H9 (cell line): ENCODE measurements around the gene KCTD18. TPM values are rescaled to one million over a fixed set of nuclear protein-coding genes. Genes with fewer than 3 reads are reported as not detected.

Source experiments
- DNase-seq: peaks from one replicate; pipeline ENCODE4 v3.0.0-alpha.2; 2017
- H2AFZ ChIP-seq: one replicate; pipeline ENCODE4 v1.6.1; 2013; ENCODE audit warnings: mild to moderate bottlenecking, low read length, control low read depth, moderate library complexity
- H2AK5ac ChIP-seq: 2 replicates; pipeline ENCODE4 v1.6.1; 2013; ENCODE audit warnings: low read length, control low read depth, mixed read lengths; ENCODE audit not compliant: insufficient read length
- H2BK120ac ChIP-seq: one replicate; pipeline ENCODE4 v1.6.1; 2013; ENCODE audit warnings: low read depth, mild to moderate bottlenecking, low read length, control low read depth, inconsistent platforms; ENCODE audit not compliant: poor library complexity, severe bottlenecking
- H2BK12ac ChIP-seq: 2 replicates; pipeline ENCODE4 v1.6.1; 2013; ENCODE audit warnings: low read length, control low read depth, mixed read lengths, low read depth; ENCODE audit not compliant: insufficient read length
- H2BK15ac ChIP-seq: 2 replicates; pipeline ENCODE4 v1.6.1; 2013; ENCODE audit warnings: low read depth, low read length, control low read depth
- H2BK20ac ChIP-seq: one replicate; pipeline ENCODE4 v1.6.1; 2013; ENCODE audit warnings: low read depth, mild to moderate bottlenecking, low read length, control low read depth, inconsistent platforms; ENCODE audit not compliant: poor library complexity, severe bottlenecking
- H2BK5ac ChIP-seq: 2 replicates; pipeline ENCODE4 v1.6.1; 2013; ENCODE audit warnings: low read length, control low read depth, mixed read lengths; ENCODE audit not compliant: insufficient read length
- H3K14ac ChIP-seq: 2 replicates; pipeline ENCODE4 v1.6.1; 2013; ENCODE audit warnings: low read length, control low read depth; ENCODE audit not compliant: insufficient read depth
- H3K18ac ChIP-seq: 2 replicates; pipeline ENCODE4 v1.6.1; 2013; ENCODE audit warnings: low read depth, mild to moderate bottlenecking, mixed read lengths, low read length, control low read depth; ENCODE audit not compliant: insufficient read length
- H3K23ac ChIP-seq: 2 replicates; pipeline ENCODE4 v1.6.1; 2013; ENCODE audit warnings: low read length, control low read depth, mixed read lengths, low read depth; ENCODE audit not compliant: insufficient read length
- H3K23me2 ChIP-seq: 2 replicates; pipeline ENCODE4 v1.6.1; 2013; ENCODE audit warnings: low read depth, mild to moderate bottlenecking, mixed read lengths, low read length, control low read depth; ENCODE audit not compliant: insufficient read length, poor library complexity, severe bottlenecking
- H3K27ac ChIP-seq: 2 replicates; pipeline ENCODE4 v1.5.1; 2013; ENCODE audit warnings: low read length, control low read depth, mixed read lengths, low read depth; ENCODE audit not compliant: insufficient read length
- H3K27me3 ChIP-seq: 2 replicates; pipeline ENCODE4 v1.6.1; 2013; ENCODE audit warnings: low read length, control low read depth, inconsistent platforms; ENCODE audit not compliant: insufficient read depth
- H3K4ac ChIP-seq: 2 replicates; pipeline ENCODE4 v1.6.1; 2013; ENCODE audit warnings: low read depth, mild to moderate bottlenecking, control low read depth, inconsistent platforms, low read length, moderate library complexity
- H3K4me1 ChIP-seq: 2 replicates; pipeline ENCODE4 v1.6.1; 2013; ENCODE audit warnings: low read length, control low read depth, inconsistent platforms; ENCODE audit not compliant: insufficient read depth
- H3K4me2 ChIP-seq: 2 replicates; pipeline ENCODE4 v1.6.1; 2013; ENCODE audit warnings: low read length, control low read depth, mixed read lengths; ENCODE audit not compliant: insufficient read length, insufficient read depth
- H3K56ac ChIP-seq: 2 replicates; pipeline ENCODE4 v1.6.1; 2013; ENCODE audit warnings: low read depth, mild to moderate bottlenecking, mixed read lengths, low read length, control low read depth; ENCODE audit not compliant: insufficient read length
- H3K79me1 ChIP-seq: 2 replicates; pipeline ENCODE4 v1.6.1; 2013; ENCODE audit warnings: low read depth, mild to moderate bottlenecking, moderate library complexity, low read length, control low read depth, inconsistent platforms; ENCODE audit not compliant: insufficient read depth, poor library complexity, severe bottlenecking
- H3K79me2 ChIP-seq: 2 replicates; pipeline ENCODE4 v1.6.1; 2013; ENCODE audit warnings: low read length, control low read depth, inconsistent platforms; ENCODE audit not compliant: insufficient read depth
- H3K9ac ChIP-seq: 2 replicates; pipeline ENCODE4 v1.6.1; 2013; ENCODE audit warnings: low read length, control low read depth, mixed read lengths; ENCODE audit not compliant: insufficient read length; ENCODE audit errors: extremely low read depth
- H3K9me3 ChIP-seq: one replicate; pipeline ENCODE4 v1.6.1; 2013; ENCODE audit warnings: low read depth, low read length, inconsistent platforms; ENCODE audit not compliant: control insufficient read depth
- H3T11ph ChIP-seq: one replicate; pipeline ENCODE4 v1.6.1; 2013; ENCODE audit warnings: mild to moderate bottlenecking, low read length, control low read depth, inconsistent platforms
- H4K20me1 ChIP-seq: one replicate; pipeline ENCODE4 v1.6.1; 2013; ENCODE audit not compliant: control insufficient read depth, insufficient read length, insufficient read depth
- H4K5ac ChIP-seq: 2 replicates; pipeline ENCODE4 v1.6.1; 2013; ENCODE audit warnings: low read depth, mild to moderate bottlenecking, mixed read lengths, low read length, control low read depth; ENCODE audit not compliant: insufficient read length
- H4K8ac ChIP-seq: replicated peaks from 2 replicates; pipeline ENCODE4 v1.6.1; 2013; ENCODE audit warnings: low read length, control low read depth, mixed read lengths, low read depth; ENCODE audit not compliant: insufficient read length
- H4K91ac ChIP-seq: 2 replicates; pipeline ENCODE4 v1.6.1; 2013; ENCODE audit warnings: low read depth, mild to moderate bottlenecking, moderate library complexity, mixed read lengths, low read length, control low read depth; ENCODE audit not compliant: insufficient read length
- H3K27ac Mint-ChIP-seq, 3 experiments: 2 replicates in 2 of 3; 3 replicates in 1 of 3; pipeline ENCODE4 v1.8.0; 2020 to 2021; ENCODE audit warnings: mixed read lengths in 3 of 3, mild to moderate bottlenecking in 1 of 3, moderate library complexity in 1 of 3
- H3K27me3 Mint-ChIP-seq: 2 replicates; pipeline ENCODE4 v1.8.0; 2021; ENCODE audit warnings: low read depth, mild to moderate bottlenecking, moderate library complexity, mixed read lengths
- H3K36me3 Mint-ChIP-seq, 3 experiments: 2 replicates in 2 of 3; 3 replicates in 1 of 3; pipeline ENCODE4 v1.8.0; 2020 to 2021; ENCODE audit warnings: low read depth in 3 of 3, mixed read lengths in 3 of 3; ENCODE audit not compliant: insufficient read depth in 1 of 3
- H3K4me1 Mint-ChIP-seq, 2 experiments: 2 replicates each; pipeline ENCODE4 v1.8.0; 2020; ENCODE audit warnings: mixed read lengths in 2 of 2
- H3K4me3 Mint-ChIP-seq, 2 experiments: 2 replicates in 1 of 2; 3 replicates in 1 of 2; pipeline ENCODE4 v1.8.0; 2020 to 2021; ENCODE audit warnings: mild to moderate bottlenecking in 2 of 2, mixed read lengths in 2 of 2, moderate library complexity in 1 of 2
- H3K9me3 Mint-ChIP-seq, 2 experiments: 2 replicates in 1 of 2; 3 replicates in 1 of 2; pipeline ENCODE4 v1.8.0; 2020; ENCODE audit warnings: mild to moderate bottlenecking in 2 of 2, mixed read lengths in 2 of 2, moderate library complexity in 1 of 2
- WGBS: extraction: QIAGEN DNeasy Blood & Tissue Kit; methylation state at CpG from one replicate; pipeline ENCODE4 v1.1.7; 2013; ENCODE audit warnings: missing lambda C conversion rate, low lambda C conversion rate, mixed read lengths; ENCODE audit not compliant: insufficient read length; ENCODE audit errors: extremely low coverage; 5-methylcytosine and 5-hydroxymethylcytosine counted together
- total RNA-seq: library from RNA; stranded (reverse); gene quantifications from 2 replicates; pipeline ENCODE4 v1.2.1, GENCODE V29; 2021
- TF ChIP-seq, protein P1 (sequence below): fragments of 200-600 bp; sonication (generic); conservative IDR thresholded peaks from 3 replicates; pipeline ENCODE4 v1.8.0; 2021; ENCODE audit warnings: antibody characterized with exemption, mild to moderate bottlenecking

KCTD18 gene
- total RNA-seq, 1 experiment from 2014 or later, result 4.9 TPM

DNA sequence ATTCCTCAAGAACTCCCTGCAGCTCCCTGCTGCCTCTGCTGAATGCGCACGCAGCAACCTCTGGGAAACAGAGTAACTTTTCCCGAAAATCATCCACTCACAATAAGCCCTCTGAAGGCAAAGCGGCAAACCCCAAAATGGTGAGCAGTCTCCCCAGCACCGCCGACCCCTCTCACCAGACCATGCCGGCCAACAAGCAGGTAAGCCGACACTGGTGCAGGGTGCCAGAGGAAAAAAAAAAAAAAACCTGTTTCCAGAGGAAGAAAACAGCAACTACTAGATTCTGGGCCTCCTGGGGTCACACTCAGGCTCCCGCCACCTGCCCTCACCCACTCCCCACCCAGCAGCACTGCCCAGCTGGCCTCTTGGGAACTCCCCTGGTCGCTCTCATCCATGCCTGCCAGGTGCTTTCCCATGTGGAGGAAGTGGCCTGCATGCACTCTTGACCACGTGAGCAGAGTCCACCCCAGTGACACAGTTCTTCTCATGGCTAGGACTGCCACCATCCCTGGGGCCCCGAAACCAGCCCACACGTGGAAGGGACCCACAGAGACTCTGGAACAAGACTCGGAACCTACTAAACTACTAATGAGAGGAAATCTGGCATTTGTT lies 36.9 kb downstream of the KCTD18 start:
- Histone ChIP-seq H4K20me1 (no peaks in the 10 kb centered on the region), H3K79me1 (no peaks in the 10 kb centered on the region), H2BK120ac (no peak overlapping the region), H3T11ph (no peak overlapping the region), H2BK15ac (no peak overlapping the region), H2AFZ (no peak overlapping the region), H3K9me3 (no peaks in the 10 kb centered on the region), H3K14ac (no peak overlapping the region), H3K18ac (no peak overlapping the region), H3K56ac (no peak overlapping the region), H2BK20ac (no peak overlapping the region), H3K4ac (no peak overlapping the region), H2BK12ac (no peak overlapping the region), H3K4me2 (no peak overlapping the region), H2BK5ac (no peak overlapping the region), H4K5ac (no peak overlapping the region), H3K79me2 (no peaks in the 10 kb centered on the region), H3K4me1 (no peaks in the 10 kb centered on the region), H3K27me3 (no peaks in the 10 kb centered on the region), H3K23ac (no peak overlapping the region), H3K27ac (no peak overlapping the region), H3K9ac (no peak overlapping the region), H2AK5ac (no peak overlapping the region), H4K91ac (no peak overlapping the region), H4K8ac (no peak overlapping the region), H3K23me2 (no peaks in the 10 kb centered on the region)
- TF ChIP-seq, protein P1, sequence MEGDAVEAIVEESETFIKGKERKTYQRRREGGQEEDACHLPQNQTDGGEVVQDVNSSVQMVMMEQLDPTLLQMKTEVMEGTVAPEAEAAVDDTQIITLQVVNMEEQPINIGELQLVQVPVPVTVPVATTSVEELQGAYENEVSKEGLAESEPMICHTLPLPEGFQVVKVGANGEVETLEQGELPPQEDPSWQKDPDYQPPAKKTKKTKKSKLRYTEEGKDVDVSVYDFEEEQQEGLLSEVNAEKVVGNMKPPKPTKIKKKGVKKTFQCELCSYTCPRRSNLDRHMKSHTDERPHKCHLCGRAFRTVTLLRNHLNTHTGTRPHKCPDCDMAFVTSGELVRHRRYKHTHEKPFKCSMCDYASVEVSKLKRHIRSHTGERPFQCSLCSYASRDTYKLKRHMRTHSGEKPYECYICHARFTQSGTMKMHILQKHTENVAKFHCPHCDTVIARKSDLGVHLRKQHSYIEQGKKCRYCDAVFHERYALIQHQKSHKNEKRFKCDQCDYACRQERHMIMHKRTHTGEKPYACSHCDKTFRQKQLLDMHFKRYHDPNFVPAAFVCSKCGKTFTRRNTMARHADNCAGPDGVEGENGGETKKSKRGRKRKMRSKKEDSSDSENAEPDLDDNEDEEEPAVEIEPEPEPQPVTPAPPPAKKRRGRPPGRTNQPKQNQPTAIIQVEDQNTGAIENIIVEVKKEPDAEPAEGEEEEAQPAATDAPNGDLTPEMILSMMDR, result no peak
- Mint-ChIP-seq H3K4me3 (no peak overlapping the region), H3K36me3 (peaks cover 33 to 74% (median 38%) of the 10 kb centered on the region in 3 experiments), H3K4me1 (peaks cover 26 to 29% of the 10 kb centered on the region in 2 experiments), H3K27me3 (no peaks in the 10 kb centered on the region), H3K27ac (no peak overlapping the region; a peak in 1 of 7 replicates), H3K9me3 (no peaks in the 10 kb centered on the region)
- WGBS, result no CpG with 5 or more reads among the region's 14 CpGs
- no peak for DNase-seq
